ENCODE data around the gene KRT2. TPM values are rescaled to one million over a fixed set of nuclear protein-coding genes. Genes with fewer than 3 reads are reported as not detected.

KRT2 gene
- total and polyA plus RNA-seq, 2 of the 4 experiments (the other 2 are of a cell fraction) = not detected

DNA sequence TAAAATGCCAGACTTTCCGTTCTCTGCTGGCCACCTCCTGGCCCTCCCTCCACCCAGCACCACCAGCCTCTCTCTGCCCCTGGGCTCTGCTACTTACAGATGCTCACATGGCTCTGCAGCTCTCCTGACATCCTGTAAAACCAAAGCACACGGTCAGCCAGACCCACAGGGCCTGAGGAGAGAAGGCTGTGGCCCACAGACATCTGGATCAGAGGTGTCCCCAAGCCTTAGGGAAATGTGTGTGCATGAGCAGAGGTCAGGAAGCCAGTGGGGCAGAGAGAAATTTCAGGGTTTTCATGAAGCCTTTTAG is 39.8 kb upstream of the KRT2 start:
- no peak overlapping the region for H2BK5ac ChIP-seq (ENCODE audit: low read depth, low read length, poor library complexity, severe bottlenecking)
- H2BK20ac ChIP-seq (ENCODE audit: low read depth, low read length) = no peak overlapping the region
- H3K79me1 ChIP-seq (ENCODE audit: low read depth in 1 of 2, low read length in 2 of 2) = no peaks in the 10 kb centered on the region
- no TSS peak for BruUV-seq (replicated peaks)
- 100% methylated on average over 1 of the region's 2 CpGs; no CpG with 5 or more reads in 1 of the 2 experiments for WGBS, 2 experiments (ENCODE audit: extremely low coverage in 2 of 2, insufficient read length in 1 of 2)
- no peak overlapping the region for H4K91ac ChIP-seq (ENCODE audit: insufficient read depth, low read depth, low read length)
- ATAC-seq (ENCODE audit: low read depth) (no peak), DNase-seq (no peak)
- no peak overlapping the region for H3K4me2 ChIP-seq (ENCODE audit: low read depth, low read length)
- H3K4me3 ChIP-seq (ENCODE audit: insufficient read depth, low read depth, low read length) = no peak overlapping the region
- intact Hi-C loops (cut with micrococcal nuclease) = no loop called here
- H4K5ac ChIP-seq (ENCODE audit: low read depth, low read length) = no peak overlapping the region
- H3K36me3 ChIP-seq (ENCODE audit: control insufficient read depth, insufficient read depth, low read length) = no peaks in the 10 kb centered on the region
- TF ChIP-seq CTCF (conservative IDR thresholded peaks at IDR 0.05; ENCODE audit: low read depth, low read length) = no peak
- no peak for TF ChIP-seq FOS (IDR thresholded peaks at IDR 0.05; ENCODE audit: low read depth, low read length)
- TF ChIP-seq MAZ (IDR thresholded peaks at IDR 0.05; ENCODE audit: borderline replicate concordance, low read depth, low read length) = no peak
- TF ChIP-seq RCOR1 (IDR thresholded peaks at IDR 0.05; ENCODE audit: insufficient replicate concordance, low read length) = no peak
- no peak for TF ChIP-seq BHLHE40 (IDR thresholded peaks at IDR 0.05; ENCODE audit: low read depth, low read length)
- no peak for TF ChIP-seq CHD1 (IDR thresholded peaks at IDR 0.05; ENCODE audit: low read depth, low read length)
- TF ChIP-seq, protein P1, sequence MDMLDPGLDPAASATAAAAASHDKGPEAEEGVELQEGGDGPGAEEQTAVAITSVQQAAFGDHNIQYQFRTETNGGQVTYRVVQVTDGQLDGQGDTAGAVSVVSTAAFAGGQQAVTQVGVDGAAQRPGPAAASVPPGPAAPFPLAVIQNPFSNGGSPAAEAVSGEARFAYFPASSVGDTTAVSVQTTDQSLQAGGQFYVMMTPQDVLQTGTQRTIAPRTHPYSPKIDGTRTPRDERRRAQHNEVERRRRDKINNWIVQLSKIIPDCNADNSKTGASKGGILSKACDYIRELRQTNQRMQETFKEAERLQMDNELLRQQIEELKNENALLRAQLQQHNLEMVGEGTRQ (IDR thresholded peaks at IDR 0.05; ENCODE audit: low read depth, low read length) = no peak
- no peak for TF ChIP-seq SMC3 (IDR thresholded peaks at IDR 0.05; ENCODE audit: low read depth, low read length)
- no peak for TF ChIP-seq ELK1 (IDR thresholded peaks at IDR 0.05; ENCODE audit: borderline replicate concordance, low read depth, low read length)
- TF ChIP-seq MXI1 (IDR thresholded peaks at IDR 0.05; ENCODE audit: borderline replicate concordance, low read depth, low read length) = no peak
- TF ChIP-seq MAFK (IDR thresholded peaks at IDR 0.05; ENCODE audit: low read depth, low read length) = no peak
- TF ChIP-seq RAD21 (IDR thresholded peaks at IDR 0.05; ENCODE audit: low read length) = no peak
- TF ChIP-seq CEBPB (IDR thresholded peaks at IDR 0.05; ENCODE audit: low read depth, low read length) = no peak
- no peak for TF ChIP-seq NFE2L2 (IDR thresholded peaks at IDR 0.05; ENCODE audit: low read depth, low read length)
- no peak for TF ChIP-seq RFX5 (IDR thresholded peaks at IDR 0.05; ENCODE audit: low read depth, low read length)
- no peak overlapping the region for H3K27ac ChIP-seq (ENCODE audit: insufficient read depth, low read length)
- dilution Hi-C loops (cut with HindIII; ENCODE audit: low sequenced_read_pairs, unreplicated experiment) = no loop called here
- H3K14ac ChIP-seq (replicated peaks; ENCODE audit: low read depth, low read length) = no peak overlapping the region
- POLR2A ChIA-PET (ENCODE audit: unreplicated experiment) = no interaction called here
- no peaks in the 10 kb centered on the region for H3K9me3 ChIP-seq (ENCODE audit: control insufficient read depth, insufficient read depth, low read length)
- no peak overlapping the region for H3K9ac ChIP-seq (ENCODE audit: low read depth, low read length)
- no peak overlapping the region for H2AK5ac ChIP-seq (ENCODE audit: low read depth, low read length)
- no peaks in the 10 kb centered on the region for H4K20me1 ChIP-seq (ENCODE audit: insufficient read depth, low read length)
- peaks cover 2% of the 10 kb centered on the region; the same call in 1 of the 2 replicates for H3K4me1 ChIP-seq (ENCODE audit: control insufficient read depth, insufficient read depth, low read length)
- H4K8ac ChIP-seq (ENCODE audit: low read depth in 2 of 2, low read length in 2 of 2) = no peak overlapping the region
- peaks cover 60% of the 10 kb centered on the region for H3K27me3 ChIP-seq (ENCODE audit: control insufficient read depth, insufficient read depth, low read length)
- CTCF ChIA-PET = no interaction called here
- H2AK9ac ChIP-seq (replicated peaks; ENCODE audit: low read depth, low read length, poor library complexity) = no peak overlapping the region
- no peak overlapping the region for H3K23ac ChIP-seq (ENCODE audit: low read depth, low read length)
- H2BK120ac ChIP-seq (ENCODE audit: low read depth, low read length) = no peak overlapping the region
- H3K4ac ChIP-seq (ENCODE audit: low read depth, low read length) = no peak overlapping the region
- H2BK15ac ChIP-seq (ENCODE audit: low read depth, low read length) = no peak overlapping the region
- no peaks in the 10 kb centered on the region for H3K9me1 ChIP-seq (ENCODE audit: insufficient read depth, low read length)
- in situ Hi-C loops (cut with MboI; ENCODE audit: low sequenced_read_pairs) = no loop called here
- H3K56ac ChIP-seq (ENCODE audit: extremely low read depth, insufficient read depth, low read length) = no peak overlapping the region
- no peak overlapping the region for H3K18ac ChIP-seq (ENCODE audit: low read depth, low read length)
- no peak overlapping the region for H2AFZ ChIP-seq (replicated peaks; ENCODE audit: low read length, poor library complexity)

All from IMR-90 (cell line).